HepG2 (cell line): ENCODE data around the gene IGF2BP1. TPM values are rescaled to one million over a fixed set of nuclear protein-coding genes. Genes with fewer than 3 reads are reported as not detected.

Experiments
- AGO2 ChIP-seq: fragments of 200-400 bp; formaldehyde crosslinking; optimal IDR thresholded peaks from 2 replicates; pipeline ENCODE3; 2017; ENCODE audit warnings: mild to moderate bottlenecking, low read depth, low read length, moderate library complexity
- CTCF ChIP-seq: sonication (generic); formaldehyde crosslinking; IDR thresholded peaks from 2 replicates; pipeline ENCODE4 v1.5.0; 2020; ENCODE audit warnings: mild to moderate bottlenecking, missing genetic modification reagents, moderate library complexity
- GLI4 ChIP-seq: sonication (generic); formaldehyde crosslinking; IDR thresholded peaks from 2 replicates; pipeline ENCODE4 v1.5.1; 2020; ENCODE audit warnings: missing genetic modification reagents, mild to moderate bottlenecking, moderate library complexity, borderline replicate concordance
- HNRNPK ChIP-seq: fragments of 200-400 bp; formaldehyde crosslinking; IDR thresholded peaks from 2 replicates; pipeline ENCODE4 v1.6.1; 2018; ENCODE audit warnings: low read length, low read depth, moderate library complexity, mild to moderate bottlenecking; ENCODE audit not compliant: poor library complexity, severe bottlenecking
- REST ChIP-seq, 2 experiments: IDR thresholded peaks; 2 replicates each; pipeline ENCODE4 v1.6.1; 2011 to 2012; ENCODE audit warnings: low read length in 2 of 2, borderline replicate concordance in 1 of 2, low read depth in 1 of 2, mild to moderate bottlenecking in 1 of 2, moderate library complexity in 1 of 2
- SMARCE1 ChIP-seq: fragments of 450-650 bp; IDR thresholded peaks from 2 replicates; pipeline ENCODE4 v1.6.1; 2017; ENCODE audit warnings: borderline replicate concordance
- TGIF2 ChIP-seq: IDR thresholded peaks from 2 replicates; pipeline ENCODE4 v1.6.1; 2016; ENCODE audit warnings: control low read depth, missing compliant biosample characterization
- ZBTB20 ChIP-seq: sonication (generic); formaldehyde crosslinking; IDR thresholded peaks from 2 replicates; pipeline ENCODE4 v1.8.1; 2023; ENCODE audit warnings: missing genetic modification reagents, low read depth, mild to moderate bottlenecking, borderline replicate concordance
- ZMYM3 ChIP-seq: sonication (generic); formaldehyde crosslinking; IDR thresholded peaks from 2 replicates; pipeline ENCODE4 v1.5.1; 2020; ENCODE audit warnings: mild to moderate bottlenecking, missing genetic modification reagents
- ZNF281 ChIP-seq: sonication (generic); formaldehyde crosslinking; IDR thresholded peaks from 2 replicates; pipeline ENCODE4 v1.4.0; 2020; ENCODE audit warnings: missing genetic modification reagents, borderline replicate concordance
- ZNF362 ChIP-seq: sonication (generic); formaldehyde crosslinking; IDR thresholded peaks from 2 replicates; pipeline ENCODE4 v1.4.0; 2020; ENCODE audit warnings: missing genetic modification reagents, mild to moderate bottlenecking, borderline replicate concordance
- ZNF772 ChIP-seq: sonication (generic); formaldehyde crosslinking; IDR thresholded peaks from 2 replicates; pipeline ENCODE4 v1.5.0; 2020; ENCODE audit warnings: mild to moderate bottlenecking, missing genetic modification reagents
- polyA plus RNA-seq, 8 experiments: library from polyadenylated mRNA; depleted of rRNA in 3 of 8; stranded (reverse) in 7 of 8; unstranded in 1 of 8; fragments of >200 nt; fragmentation: Illumina TruSeq in 4 of 8; extraction: Trizol in 4 of 8; gene quantifications; 2 replicates each; pipeline versions ENCODE4 v1.2.1 to v1.2.3, GENCODE V29; 2011 to 2016; ENCODE audit warnings: low read depth in 4 of 8, missing spikeins in 1 of 8, mixed read lengths in 1 of 8; ENCODE audit not compliant: insufficient read depth in 1 of 8
- total RNA-seq, 5 experiments: library from RNA; depleted of rRNA; stranded (reverse); fragments of >200 nt; fragmentation: Illumina TruSeq; extraction: Trizol; gene quantifications; 2 replicates each; pipeline ENCODE4 v1.2.3, GENCODE V29; 2016; ENCODE audit warnings: low read depth in 1 of 5
- TF ChIP-seq, protein P1 (sequence below): sonication (generic); formaldehyde crosslinking; IDR thresholded peaks from 2 replicates; pipeline ENCODE4 v1.8.1; 2023; ENCODE audit warnings: mild to moderate bottlenecking, missing genetic modification reagents
- TF ChIP-seq, protein P2 (sequence below): sonication (generic); formaldehyde crosslinking; IDR thresholded peaks from 2 replicates; pipeline ENCODE4 v1.9.0; 2022; ENCODE audit warnings: missing genetic modification reagents, mild to moderate bottlenecking, borderline replicate concordance

The IGF2BP1 gene
- total and polyA plus RNA-seq, 2 of the 13 experiments (the other 11 are each of a cell fraction or from before 2014, with no cell fraction given) = 29.7 to 75.1 TPM

- TF ChIP-seq ZNF362 (CRISPR knock-in tag) (peak; percentile 25; the same call in 1 of the 2 replicates), REST (IDR thresholded peaks at IDR 0.05; ENCODE audit: borderline replicate concordance in 1 of 2, low read depth in 1 of 2, low read length in 2 of 2) (peak in 1 of 2 experiments; percentile 15; a peak in 1 of 4 replicates), ZMYM3 (CRISPR knock-in tag) (peak; percentile 40; the same call in 1 of the 2 replicates), ZBTB20 (peak; percentile 45; the same call in 1 of the 2 replicates), HNRNPK (peak; percentile 61), AGO2 (peak; percentile 89), SMARCE1 (no peak), TGIF2 (CRISPR knock-in tag) (no peak), ZNF772 (CRISPR knock-in tag) (no peak), ZNF281 (CRISPR knock-in tag) (no peak), GLI4 (CRISPR knock-in tag) (no peak), CTCF (peak; percentile 26; the same call in 1 of the 2 replicates)
- TF ChIP-seq, protein P1, sequence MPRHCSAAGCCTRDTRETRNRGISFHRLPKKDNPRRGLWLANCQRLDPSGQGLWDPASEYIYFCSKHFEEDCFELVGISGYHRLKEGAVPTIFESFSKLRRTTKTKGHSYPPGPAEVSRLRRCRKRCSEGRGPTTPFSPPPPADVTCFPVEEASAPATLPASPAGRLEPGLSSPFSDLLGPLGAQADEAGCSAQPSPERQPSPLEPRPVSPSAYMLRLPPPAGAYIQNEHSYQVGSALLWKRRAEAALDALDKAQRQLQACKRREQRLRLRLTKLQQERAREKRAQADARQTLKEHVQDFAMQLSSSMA (CRISPR knock-in tag) = peak; percentile 71; the same call in 1 of the 2 replicates
- TF ChIP-seq, protein P2, sequence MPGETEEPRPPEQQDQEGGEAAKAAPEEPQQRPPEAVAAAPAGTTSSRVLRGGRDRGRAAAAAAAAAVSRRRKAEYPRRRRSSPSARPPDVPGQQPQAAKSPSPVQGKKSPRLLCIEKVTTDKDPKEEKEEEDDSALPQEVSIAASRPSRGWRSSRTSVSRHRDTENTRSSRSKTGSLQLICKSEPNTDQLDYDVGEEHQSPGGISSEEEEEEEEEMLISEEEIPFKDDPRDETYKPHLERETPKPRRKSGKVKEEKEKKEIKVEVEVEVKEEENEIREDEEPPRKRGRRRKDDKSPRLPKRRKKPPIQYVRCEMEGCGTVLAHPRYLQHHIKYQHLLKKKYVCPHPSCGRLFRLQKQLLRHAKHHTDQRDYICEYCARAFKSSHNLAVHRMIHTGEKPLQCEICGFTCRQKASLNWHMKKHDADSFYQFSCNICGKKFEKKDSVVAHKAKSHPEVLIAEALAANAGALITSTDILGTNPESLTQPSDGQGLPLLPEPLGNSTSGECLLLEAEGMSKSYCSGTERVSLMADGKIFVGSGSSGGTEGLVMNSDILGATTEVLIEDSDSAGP (CRISPR knock-in tag) = peak; percentile 53
Measured at GRCh38 chr17:49003557-49004511, 6.6 kb downstream of the IGF2BP1 start (continued).
